GM19023 (cell line): ENCODE measurements around the gene MLLT3.

Experiments used
- ATAC-seq: cut with Tn5 transposase; IDR thresholded peaks from one replicate; pipeline ENCODE4 v1.9.1; 2021; ENCODE audit warnings: mild to moderate bottlenecking, moderate library complexity; ENCODE audit not compliant: unreplicated experiment

Gene MLLT3

GRCh38 chr9:20480249-20480648 is 142.1 kb downstream of the MLLT3 start:
- no peak for ATAC-seq

GRCh38 chr9:20479419-20480155 is 142.7 kb downstream of the MLLT3 start:
- peak; percentile 66 for ATAC-seq

- no peak for ATAC-seq
Observed at GRCh38 chr9:20478786-20479185, 143.5 kb downstream of the MLLT3 start.

GRCh38 chr9:20477940-20478620 is 144.2 kb downstream of the MLLT3 start:
- peak; percentile 44 for ATAC-seq

GRCh38 chr9:20476912-20477521 is 145.3 kb downstream of the MLLT3 start:
- ATAC-seq = no peak

GRCh38 chr9:20474496-20474895 is 147.8 kb downstream of the MLLT3 start:
- ATAC-seq = no peak

GRCh38 chr9:20473515-20474013 is 148.7 kb downstream of the MLLT3 start:
- no peak for ATAC-seq

GRCh38 chr9:20472342-20473045 is 149.8 kb downstream of the MLLT3 start:
- no peak for ATAC-seq

- no peak for ATAC-seq
Observed at GRCh38 chr9:20466328-20467008, 155.8 kb downstream of the MLLT3 start.

GRCh38 chr9:20464242-20464641 is 158.1 kb downstream of the MLLT3 start:
- ATAC-seq = no peak

- no peak for ATAC-seq
Observed at GRCh38 chr9:20463823-20464222, 158.5 kb downstream of the MLLT3 start.

GRCh38 chr9:20462410-20462809 is 159.9 kb downstream of the MLLT3 start:
- no peak for ATAC-seq

- ATAC-seq = no peak
Observed at GRCh38 chr9:20447291-20447690, 175.0 kb downstream of the MLLT3 start.

GRCh38 chr9:20446248-20446647 is 176.1 kb downstream of the MLLT3 start:
- ATAC-seq = no peak

GRCh38 chr9:20442461-20443319 is 179.6 kb downstream of the MLLT3 start:
- ATAC-seq = no peak

GRCh38 chr9:20441711-20442423 is 180.4 kb downstream of the MLLT3 start:
- no peak for ATAC-seq

GRCh38 chr9:20441166-20441565 is 181.1 kb downstream of the MLLT3 start:
- no peak for ATAC-seq

- ATAC-seq = no peak
Observed at GRCh38 chr9:20437476-20437875, 184.8 kb downstream of the MLLT3 start.
